Smooth muscle cell (in vitro differentiated cells): Measurements from ENCODE around the gene TNRC6C. TPM values are rescaled to one million over a fixed set of nuclear protein-coding genes. Genes with fewer than 3 reads are reported as not detected.

Source experiments
- DNase-seq: peaks from one replicate; lab custom pipeline; 2025; ENCODE audit not compliant: unreplicated experiment; lab: John Stamatoyannopoulos, UW
- H2AFZ ChIP-seq: fragments of 200-600 bp; sonication (generic); 2 replicates; pipeline ENCODE4 v1.6.0; 2016; ENCODE audit warnings: antibody characterized with exemption, low read depth, mild to moderate bottlenecking
- H3F3A ChIP-seq: fragments of 200-600 bp; sonication (generic); 2 replicates; pipeline ENCODE4 v1.6.0; 2017; ENCODE audit warnings: antibody characterized with exemption, low read depth
- H3K27ac ChIP-seq: fragments of 200-600 bp; sonication (generic); 2 replicates; pipeline ENCODE4 v1.5.1; 2016; ENCODE audit warnings: low read depth, mild to moderate bottlenecking
- H3K27me3 ChIP-seq: fragments of 200-600 bp; sonication (generic); 2 replicates; pipeline ENCODE4 v1.6.1; 2016; ENCODE audit warnings: low read depth, mild to moderate bottlenecking
- H3K36me3 ChIP-seq: fragments of 200-600 bp; sonication (generic); 2 replicates; pipeline ENCODE4 v1.5.1; 2016; ENCODE audit warnings: low read depth
- H3K4me1 ChIP-seq: fragments of 200-600 bp; sonication (generic); 2 replicates; pipeline ENCODE4 v1.5.1; 2016; ENCODE audit warnings: low read depth
- H3K4me2 ChIP-seq: fragments of 200-600 bp; sonication (generic); 2 replicates; pipeline ENCODE4 v1.6.0; 2016; ENCODE audit warnings: mild to moderate bottlenecking
- H3K4me3 ChIP-seq: fragments of 200-600 bp; sonication (generic); 2 replicates; pipeline ENCODE4 v1.5.1; 2016; ENCODE audit warnings: mild to moderate bottlenecking
- H3K79me2 ChIP-seq: fragments of 200-600 bp; sonication (generic); 2 replicates; pipeline ENCODE4 v1.6.0; 2016; ENCODE audit warnings: low read depth, mild to moderate bottlenecking
- H3K9ac ChIP-seq: fragments of 200-600 bp; sonication (generic); 2 replicates; pipeline ENCODE4 v1.6.0; 2016; ENCODE audit warnings: low read depth
- H3K9me3 ChIP-seq: fragments of 200-600 bp; sonication (generic); replicated peaks from 2 replicates; pipeline ENCODE4 v1.5.1; 2016; ENCODE audit warnings: low read depth
- H4K20me1 ChIP-seq: fragments of 200-600 bp; sonication (generic); 2 replicates; pipeline ENCODE4 v1.6.0; 2016; ENCODE audit warnings: low read depth
- CTCF ChIP-seq: fragments of 200-600 bp; sonication (generic); IDR thresholded peaks from 2 replicates; pipeline ENCODE4 v1.5.1; 2017; ENCODE audit warnings: borderline replicate concordance, mild to moderate bottlenecking, antibody characterized with exemption; ENCODE audit not compliant: insufficient read depth, poor library complexity, severe bottlenecking
- whole genome bisulfite sequencing: methylation state at CpG from one replicate; pipeline ENCODE4 v1.1.7; 2016; ENCODE audit warnings: low lambda C conversion rate; 5-methylcytosine and 5-hydroxymethylcytosine counted together
- polyA plus RNA-seq: library from polyadenylated mRNA; unstranded; fragments of >200 nt; fragmentation: Nextera tagmentation; extraction: Ambion mirVana; gene quantifications from 2 replicates; pipeline ENCODE4 v1.2.1, GENCODE V29; 2016
- total RNA-seq: library from RNA; depleted of rRNA; stranded (reverse); fragments of >200 nt; gene quantifications from 2 replicates; pipeline ENCODE4 v1.2.3, GENCODE V29; 2014

Gene TNRC6C
- total and polyA plus RNA-seq, 2 experiments from 2014 or later = 2.4 to 3.9 TPM

GRCh38 chr17:78143214-78144146 lies 185.0 kb downstream of the TNRC6C start:
- DNase-seq = no peak
- no peaks in the 10 kb centered on the region for H4K20me1 ChIP-seq
- no peaks in the 10 kb centered on the region for H3K9me3 ChIP-seq
- no peak for TF ChIP-seq CTCF
- H3F3A ChIP-seq = no peaks in the 10 kb centered on the region
- no peak overlapping the region for H2AFZ ChIP-seq
- no peak overlapping the region for H3K27ac ChIP-seq
- no peak overlapping the region for H3K4me2 ChIP-seq
- no peaks in the 10 kb centered on the region for H3K4me1 ChIP-seq
- no peak overlapping the region for H3K4me3 ChIP-seq
- H3K79me2 ChIP-seq = no peaks in the 10 kb centered on the region
- WGBS = 97% methylated on average over 21 of the region's 21 CpGs
- no peaks in the 10 kb centered on the region for H3K27me3 ChIP-seq
- no peaks in the 10 kb centered on the region for H3K36me3 ChIP-seq
- no peak overlapping the region for H3K9ac ChIP-seq

DNA sequence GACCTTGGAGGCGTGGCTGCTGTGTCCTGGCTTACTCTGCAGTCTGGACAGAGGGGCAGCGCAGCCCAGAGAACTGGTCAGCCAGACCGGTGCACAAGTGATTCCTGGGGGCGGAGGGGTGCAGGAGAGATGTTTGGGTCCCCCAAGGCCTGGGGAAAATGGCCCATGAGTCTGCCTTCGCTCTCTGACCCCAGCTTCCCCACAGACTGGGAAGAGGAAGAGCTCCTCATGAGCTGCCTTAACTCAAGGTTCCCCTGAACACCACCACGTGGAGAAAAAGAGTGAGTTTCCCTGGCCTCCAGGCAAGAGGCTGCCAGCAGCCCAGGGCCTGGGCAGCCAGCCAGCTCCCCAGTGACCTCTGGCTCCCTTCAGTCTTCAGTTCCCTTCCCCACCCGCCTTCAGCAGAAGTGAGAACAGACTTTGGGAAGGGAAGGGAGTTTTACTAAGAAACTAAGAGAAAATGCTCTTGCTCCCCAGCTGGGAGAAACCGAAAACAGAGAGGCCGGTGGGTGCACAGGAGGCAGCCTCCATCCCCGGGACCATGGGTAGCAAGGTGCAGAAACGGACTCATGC lies 185.7 kb downstream of the TNRC6C start:
- Histone ChIP-seq H3K9ac (no peak overlapping the region), H3K9me3 (no peaks in the 10 kb centered on the region), H3K36me3 (no peaks in the 10 kb centered on the region), H3K27ac (no peak overlapping the region), H3K4me2 (no peak overlapping the region), H3K79me2 (no peaks in the 10 kb centered on the region), H3K4me3 (no peak overlapping the region), H4K20me1 (no peaks in the 10 kb centered on the region), H3F3A (no peaks in the 10 kb centered on the region), H3K4me1 (no peaks in the 10 kb centered on the region), H2AFZ (peak overlapping the region; percentile 12), H3K27me3 (no peaks in the 10 kb centered on the region)
- DNase-seq = peak; percentile 12
- WGBS = 86% methylated on average over 11 of the region's 11 CpGs
- no peak for TF ChIP-seq CTCF

DNA sequence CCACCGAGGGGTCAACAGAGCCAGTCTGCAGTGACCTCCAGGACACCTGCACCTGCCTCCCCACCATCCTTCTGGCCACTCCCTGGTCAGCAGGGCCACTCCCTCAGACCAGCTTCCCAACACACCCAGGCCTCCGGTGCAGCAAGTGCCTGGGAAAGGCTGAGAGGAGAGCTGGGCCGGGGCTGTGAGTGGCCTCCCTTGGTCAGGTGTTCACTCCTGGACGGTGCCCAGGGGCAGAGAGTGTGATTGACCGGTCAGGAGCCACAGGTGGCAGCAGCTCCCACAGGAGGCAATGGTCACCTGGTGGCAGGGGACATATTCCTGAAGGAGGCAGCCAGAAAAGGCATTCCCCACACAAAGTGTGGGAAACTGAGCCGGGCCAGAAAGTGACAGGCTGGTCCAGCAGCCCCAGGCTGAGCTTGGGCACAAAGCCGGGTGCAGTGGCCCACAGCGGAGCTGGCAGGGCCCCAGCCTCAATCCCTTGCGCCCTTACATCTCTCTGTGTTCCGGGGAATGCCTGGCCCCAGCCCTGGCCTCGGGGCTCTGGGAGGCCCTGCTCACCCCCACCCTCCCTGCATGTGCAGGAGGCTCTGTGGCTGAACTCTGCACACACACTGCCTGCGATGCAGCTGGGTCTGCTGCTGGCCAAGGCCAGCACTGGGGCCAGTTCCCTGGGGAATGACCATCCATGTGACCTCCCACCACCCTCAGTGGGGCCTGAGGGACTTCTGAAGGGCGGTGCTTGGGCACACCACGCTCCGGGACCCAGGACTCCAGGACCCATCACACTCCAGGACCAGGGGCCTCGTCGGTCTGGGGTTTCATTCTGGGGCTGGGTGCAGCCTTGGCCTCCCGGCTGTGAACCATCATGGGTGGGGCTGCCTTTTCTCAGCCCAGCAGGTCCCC lies 186.5 kb downstream of the TNRC6C start:
- no peak overlapping the region for H3K4me3 ChIP-seq
- no peaks in the 10 kb centered on the region for H3K4me1 ChIP-seq
- 89% methylated on average over 15 of the region's 18 CpGs for WGBS
- no peaks in the 10 kb centered on the region for H3K79me2 ChIP-seq
- no peak overlapping the region for H2AFZ ChIP-seq
- no peak overlapping the region for H3K4me2 ChIP-seq
- H4K20me1 ChIP-seq = no peaks in the 10 kb centered on the region
- no peak overlapping the region for H3K27ac ChIP-seq
- no peaks in the 10 kb centered on the region for H3K36me3 ChIP-seq
- no peaks in the 10 kb centered on the region for H3F3A ChIP-seq
- H3K9ac ChIP-seq = no peak overlapping the region
- H3K27me3 ChIP-seq = no peaks in the 10 kb centered on the region
- DNase-seq = no peak
- no peak for TF ChIP-seq CTCF
- H3K9me3 ChIP-seq = no peaks in the 10 kb centered on the region
